Thyroid gland (tissue), 4 donors: ENCODE measurements around the gene CEP55.

ENCODE experiments used
- POLR2A ChIP-seq, 2 donors: fragments of 450-650 bp; IDR thresholded peaks; one replicate each; pipeline ENCODE4 v1.6.1; 2017; ENCODE audit warnings: antibody characterized with exemption in 2 of 2, mild to moderate bottlenecking in 2 of 2, moderate library complexity in 1 of 2
- TF ChIP-seq, protein P1 (sequence below), 6 experiments: fragments of 200-600 bp in 3 of 6; fragments of 450-650 bp in 3 of 6; sonication (generic) in 3 of 6; IDR thresholded peaks; one replicate each; pipeline ENCODE4 v1.5.1; 2016 to 2019; ENCODE audit warnings: antibody characterized with exemption in 6 of 6, mild to moderate bottlenecking in 2 of 6, inconsistent platforms in 1 of 6, moderate library complexity in 1 of 6

DNA sequence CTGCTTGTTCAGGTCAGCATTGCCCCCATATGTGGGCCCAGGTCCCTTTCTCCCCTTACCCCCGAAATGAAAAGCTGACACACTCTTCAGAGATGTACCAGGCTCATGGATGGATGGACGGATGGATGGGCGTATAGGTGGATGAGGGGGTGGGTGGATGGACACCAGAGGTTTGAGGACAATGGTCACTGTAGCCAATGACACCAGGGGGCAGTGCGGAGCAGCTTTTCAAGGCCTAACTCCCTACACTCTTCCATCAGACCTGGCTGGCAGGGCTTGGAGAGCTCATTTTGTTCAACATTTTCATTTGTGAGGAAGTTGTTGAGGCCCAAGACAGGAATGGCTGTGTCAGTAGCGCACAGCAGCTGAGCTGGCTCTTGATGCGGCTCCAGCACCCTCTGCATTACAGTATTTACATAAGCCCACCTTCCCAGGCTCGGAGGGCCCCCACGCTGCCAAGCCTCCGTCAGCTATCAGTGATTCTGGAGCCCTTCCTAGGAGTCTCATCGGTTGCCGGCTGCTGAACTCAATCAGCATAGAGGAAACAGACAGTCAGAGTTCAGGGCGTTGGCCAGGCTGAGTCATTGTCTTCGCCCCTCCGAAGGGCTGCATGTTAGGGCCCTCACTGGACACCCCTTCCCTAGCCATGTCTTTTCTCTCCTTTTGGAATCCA, 58.5 kb downstream of the CEP55 start:
- no peak for TF ChIP-seq POLR2A (IDR thresholded peaks at IDR 0.05)
- TF ChIP-seq, protein P1, sequence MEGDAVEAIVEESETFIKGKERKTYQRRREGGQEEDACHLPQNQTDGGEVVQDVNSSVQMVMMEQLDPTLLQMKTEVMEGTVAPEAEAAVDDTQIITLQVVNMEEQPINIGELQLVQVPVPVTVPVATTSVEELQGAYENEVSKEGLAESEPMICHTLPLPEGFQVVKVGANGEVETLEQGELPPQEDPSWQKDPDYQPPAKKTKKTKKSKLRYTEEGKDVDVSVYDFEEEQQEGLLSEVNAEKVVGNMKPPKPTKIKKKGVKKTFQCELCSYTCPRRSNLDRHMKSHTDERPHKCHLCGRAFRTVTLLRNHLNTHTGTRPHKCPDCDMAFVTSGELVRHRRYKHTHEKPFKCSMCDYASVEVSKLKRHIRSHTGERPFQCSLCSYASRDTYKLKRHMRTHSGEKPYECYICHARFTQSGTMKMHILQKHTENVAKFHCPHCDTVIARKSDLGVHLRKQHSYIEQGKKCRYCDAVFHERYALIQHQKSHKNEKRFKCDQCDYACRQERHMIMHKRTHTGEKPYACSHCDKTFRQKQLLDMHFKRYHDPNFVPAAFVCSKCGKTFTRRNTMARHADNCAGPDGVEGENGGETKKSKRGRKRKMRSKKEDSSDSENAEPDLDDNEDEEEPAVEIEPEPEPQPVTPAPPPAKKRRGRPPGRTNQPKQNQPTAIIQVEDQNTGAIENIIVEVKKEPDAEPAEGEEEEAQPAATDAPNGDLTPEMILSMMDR (IDR thresholded peaks at IDR 0.05): peak in 5 of 6 experiments; percentile 16 to 66 (median 42)
